MM.1S (cell line): ENCODE data around the gene DGCR6L.
"Not testable (repeated sequence)": the region's sequence is repeated elsewhere in the genome, so short reads cannot be mapped to it uniquely, and the experiment has no call there.

Experiments
- DNase-seq: peaks from one replicate; pipeline ENCODE4 v3.0.0-alpha.2; 2015
- H2AFZ ChIP-seq: fragments of 300-600 bp; sonication (generic); 2 replicates; pipeline ENCODE4 v1.6.0; 2016; ENCODE audit warnings: antibody characterized with exemption, low read length
- H3F3A ChIP-seq: fragments of 300-600 bp; sonication (generic); 2 replicates; pipeline ENCODE4 v1.6.1; 2016; ENCODE audit warnings: mild to moderate bottlenecking, antibody characterized with exemption, low read length, moderate library complexity, mixed read lengths; ENCODE audit not compliant: insufficient read depth
- H3K27ac ChIP-seq: fragments of 300-600 bp; sonication (generic); 2 replicates; pipeline ENCODE4 v1.5.1; 2016; ENCODE audit warnings: mild to moderate bottlenecking, low read length
- H3K27me3 ChIP-seq: fragments of 300-600 bp; sonication (generic); replicated peaks from 2 replicates; pipeline ENCODE4 v1.6.0; 2016; ENCODE audit warnings: low read length; ENCODE audit not compliant: insufficient read depth
- H3K36me3 ChIP-seq: fragments of 300-600 bp; sonication (generic); replicated peaks from 2 replicates; pipeline ENCODE4 v1.6.1; 2016; ENCODE audit warnings: mild to moderate bottlenecking, low read length, mixed read lengths; ENCODE audit not compliant: insufficient read depth
- H3K4me1 ChIP-seq: fragments of 300-600 bp; sonication (generic); 2 replicates; pipeline ENCODE4 v1.6.1; 2016; ENCODE audit warnings: low read length, mixed read lengths
- H3K4me2 ChIP-seq: fragments of 300-600 bp; sonication (generic); 2 replicates; pipeline ENCODE4 v1.6.0; 2016; ENCODE audit warnings: low read depth, low read length
- H3K4me3 ChIP-seq: fragments of 300-600 bp; sonication (generic); 2 replicates; pipeline ENCODE4 v1.5.1; 2016; ENCODE audit warnings: low read length, mixed read lengths
- H3K79me2 ChIP-seq: fragments of 300-600 bp; sonication (generic); 2 replicates; pipeline ENCODE4 v1.6.1; 2016; ENCODE audit warnings: mixed run types, low read length, mixed read lengths
- H3K9ac ChIP-seq: fragments of 300-600 bp; sonication (generic); 2 replicates; pipeline ENCODE4 v1.6.1; 2016; ENCODE audit warnings: low read length, mixed read lengths
- H3K9me2 ChIP-seq: fragments of 300-600 bp; sonication (generic); replicated peaks from 2 replicates; pipeline ENCODE4 v1.6.1; 2016; ENCODE audit warnings: mild to moderate bottlenecking, low read length, mixed read lengths; ENCODE audit not compliant: insufficient read depth
- H3K9me3 ChIP-seq: fragments of 300-600 bp; sonication (generic); replicated peaks from 2 replicates; pipeline ENCODE4 v1.6.1; 2016; ENCODE audit warnings: mild to moderate bottlenecking, low read length, mixed read lengths; ENCODE audit not compliant: insufficient read depth
- H4K20me1 ChIP-seq: fragments of 300-600 bp; sonication (generic); 2 replicates; pipeline ENCODE4 v1.6.1; 2016; ENCODE audit warnings: mild to moderate bottlenecking, low read length, moderate library complexity, mixed read lengths; ENCODE audit not compliant: insufficient read depth
- EZH2 ChIP-seq: fragments of 300-600 bp; sonication (generic); optimal IDR thresholded peaks from 2 replicates; pipeline ENCODE3; 2017; ENCODE audit warnings: low read depth, mild to moderate bottlenecking, antibody characterized with exemption, low read length, mixed read lengths
- EZH2phosphoT487 ChIP-seq: fragments of 300-600 bp; sonication (generic); IDR thresholded peaks from 2 replicates; pipeline ENCODE4 v1.6.1; 2018; ENCODE audit warnings: antibody characterized with exemption, low read length
- TF ChIP-seq, protein P1 (sequence below): fragments of 300-600 bp; sonication (generic); IDR thresholded peaks from 2 replicates; pipeline ENCODE4 v1.5.1; 2016; ENCODE audit warnings: antibody characterized with exemption, low read length, mixed read lengths

The DGCR6L gene

DNA sequence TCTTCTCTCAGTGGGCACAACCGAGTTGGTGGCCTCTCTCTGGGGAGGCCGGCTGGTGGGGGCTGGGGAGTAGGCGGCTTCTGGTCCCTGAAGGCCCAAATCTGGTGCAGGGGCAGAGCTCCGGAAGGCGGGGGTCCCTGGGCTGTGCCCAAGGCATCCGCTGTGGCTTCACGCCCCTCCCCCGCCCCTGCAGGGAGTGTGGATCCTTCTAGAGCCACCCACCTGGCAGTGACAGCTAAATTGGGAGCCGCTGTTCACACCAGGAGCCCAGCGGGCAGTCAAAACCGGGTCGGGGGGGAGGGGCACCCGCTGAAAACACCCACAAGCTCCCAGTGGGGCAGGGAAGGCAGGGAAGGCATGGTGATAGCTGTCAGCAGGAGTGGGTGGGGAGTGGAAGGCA, 47.2 kb downstream of the DGCR6L start:
- H2AFZ ChIP-seq, result no peak overlapping the region

DNA sequence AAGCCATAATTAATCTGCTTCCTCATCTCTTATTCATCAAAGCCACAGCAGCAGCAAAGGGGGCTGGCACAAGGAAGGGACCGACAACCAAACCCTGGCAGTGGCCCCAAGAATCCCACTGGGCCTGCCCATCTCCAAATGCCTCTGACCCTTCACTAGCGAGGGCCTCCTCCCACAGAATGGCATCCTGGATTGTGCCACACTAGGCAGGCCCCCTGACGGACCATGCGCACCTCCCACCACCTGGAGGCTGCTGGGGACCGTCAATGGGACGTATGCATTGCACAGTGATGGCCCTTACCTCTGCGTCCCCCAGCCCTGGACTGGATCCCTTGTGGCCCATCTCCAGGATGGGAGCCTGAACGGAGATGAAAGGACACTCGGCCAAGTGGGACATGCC, 47.7 kb downstream of the DGCR6L start:
- Histone ChIP-seq H3K9me3 (no peaks in the 10 kb centered on the region), H3F3A (no peaks in the 10 kb centered on the region), H3K4me3 (no peak overlapping the region), H3K79me2 (no peaks in the 10 kb centered on the region), H3K9ac (no peak overlapping the region), H2AFZ (no peak overlapping the region), H3K27me3 (peaks cover 36% of the 10 kb centered on the region), H3K4me1 (no peaks in the 10 kb centered on the region), H3K27ac (no peak overlapping the region), H3K9me2 (no peaks in the 10 kb centered on the region), H4K20me1 (no peaks in the 10 kb centered on the region), H3K4me2 (no peak overlapping the region), H3K36me3 (no peaks in the 10 kb centered on the region)
- DNase-seq, result no peak
- no peak for TF ChIP-seq EZH2phosphoT487
- TF ChIP-seq EZH2, result no peak
- TF ChIP-seq, protein P1, sequence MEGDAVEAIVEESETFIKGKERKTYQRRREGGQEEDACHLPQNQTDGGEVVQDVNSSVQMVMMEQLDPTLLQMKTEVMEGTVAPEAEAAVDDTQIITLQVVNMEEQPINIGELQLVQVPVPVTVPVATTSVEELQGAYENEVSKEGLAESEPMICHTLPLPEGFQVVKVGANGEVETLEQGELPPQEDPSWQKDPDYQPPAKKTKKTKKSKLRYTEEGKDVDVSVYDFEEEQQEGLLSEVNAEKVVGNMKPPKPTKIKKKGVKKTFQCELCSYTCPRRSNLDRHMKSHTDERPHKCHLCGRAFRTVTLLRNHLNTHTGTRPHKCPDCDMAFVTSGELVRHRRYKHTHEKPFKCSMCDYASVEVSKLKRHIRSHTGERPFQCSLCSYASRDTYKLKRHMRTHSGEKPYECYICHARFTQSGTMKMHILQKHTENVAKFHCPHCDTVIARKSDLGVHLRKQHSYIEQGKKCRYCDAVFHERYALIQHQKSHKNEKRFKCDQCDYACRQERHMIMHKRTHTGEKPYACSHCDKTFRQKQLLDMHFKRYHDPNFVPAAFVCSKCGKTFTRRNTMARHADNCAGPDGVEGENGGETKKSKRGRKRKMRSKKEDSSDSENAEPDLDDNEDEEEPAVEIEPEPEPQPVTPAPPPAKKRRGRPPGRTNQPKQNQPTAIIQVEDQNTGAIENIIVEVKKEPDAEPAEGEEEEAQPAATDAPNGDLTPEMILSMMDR, result no peak

More for the DNA sequence above, 47.2 kb downstream of the DGCR6L start:
- H3K9me2 ChIP-seq, result no peaks in the 10 kb centered on the region
- TF ChIP-seq EZH2 (no peak), EZH2phosphoT487 (no peak)
- TF ChIP-seq, protein P1, result no peak
- no peak overlapping the region for H3K27ac ChIP-seq
- H4K20me1 ChIP-seq, result no peaks in the 10 kb centered on the region
- H3K4me1 ChIP-seq, result no peaks in the 10 kb centered on the region
- H3K4me3 ChIP-seq, result no peak overlapping the region
- DNase-seq, result no peak
- H3F3A ChIP-seq, result no peaks in the 10 kb centered on the region
- no peaks in the 10 kb centered on the region for H3K9me3 ChIP-seq
- H3K36me3 ChIP-seq, result no peaks in the 10 kb centered on the region
- H3K27me3 ChIP-seq, result peaks cover 32% of the 10 kb centered on the region
- H3K79me2 ChIP-seq, result no peaks in the 10 kb centered on the region
- H3K4me2 ChIP-seq, result no peak overlapping the region
- H3K9ac ChIP-seq, result no peak overlapping the region

DNA sequence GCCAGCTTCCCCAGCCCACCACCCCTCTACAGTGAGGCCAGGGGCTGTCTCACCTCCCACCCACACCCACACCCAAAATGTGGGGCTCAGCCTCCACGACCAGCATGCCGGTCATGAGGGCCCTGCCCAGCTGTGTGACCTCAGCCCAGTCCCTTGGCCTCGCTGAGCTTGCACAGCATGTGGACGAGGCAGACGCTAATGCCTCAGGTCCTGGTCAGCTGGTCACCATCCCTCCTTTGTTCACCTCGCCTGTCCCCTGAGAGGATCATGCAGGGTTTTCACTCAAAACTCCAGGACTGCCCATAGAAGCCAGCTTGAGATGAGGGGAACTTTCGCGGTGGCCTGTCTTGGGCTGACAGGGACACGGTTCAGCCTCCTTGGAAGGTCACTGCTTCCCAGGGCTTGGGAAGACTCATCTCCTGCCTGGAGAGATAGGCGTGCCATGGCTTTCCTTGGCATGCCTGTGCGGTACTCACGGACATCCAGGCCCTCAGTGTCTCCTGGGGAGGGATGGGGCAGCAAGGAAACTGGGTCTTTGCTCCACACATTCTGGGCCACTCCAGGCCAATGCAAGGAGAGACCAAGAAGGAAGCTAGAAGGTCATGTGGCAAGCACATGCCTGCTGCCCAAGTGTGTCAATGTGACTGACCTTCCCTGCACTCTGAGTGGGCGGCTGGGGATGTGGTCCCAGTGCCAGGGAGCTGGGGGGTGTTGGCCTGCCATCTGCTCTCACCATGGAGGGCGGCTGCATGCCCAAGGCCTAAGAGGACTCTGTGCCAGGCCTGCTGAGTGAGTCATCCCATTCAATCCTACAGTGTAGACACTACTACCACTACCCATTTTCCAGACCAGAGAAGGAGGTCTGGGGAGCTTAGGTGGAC, 48.5 kb downstream of the DGCR6L start:
- DNase-seq, result no peak
- no peaks in the 10 kb centered on the region for H3K36me3 ChIP-seq
- no peak overlapping the region for H3K27ac ChIP-seq
- no peaks in the 10 kb centered on the region for H3K4me1 ChIP-seq
- no peak overlapping the region for H3K4me2 ChIP-seq
- no peaks in the 10 kb centered on the region for H4K20me1 ChIP-seq
- peaks cover 35% of the 10 kb centered on the region for H3K27me3 ChIP-seq
- no peaks in the 10 kb centered on the region for H3K9me2 ChIP-seq
- TF ChIP-seq EZH2, result no peak
- no peak for TF ChIP-seq EZH2phosphoT487
- TF ChIP-seq, protein P1, result no peak
- H3K79me2 ChIP-seq, result no peaks in the 10 kb centered on the region
- H2AFZ ChIP-seq, result no peak overlapping the region
- H3K9me3 ChIP-seq, result no peaks in the 10 kb centered on the region
- H3K4me3 ChIP-seq, result no peak overlapping the region
- H3F3A ChIP-seq, result no peaks in the 10 kb centered on the region
- H3K9ac ChIP-seq, result no peak overlapping the region

DNA sequence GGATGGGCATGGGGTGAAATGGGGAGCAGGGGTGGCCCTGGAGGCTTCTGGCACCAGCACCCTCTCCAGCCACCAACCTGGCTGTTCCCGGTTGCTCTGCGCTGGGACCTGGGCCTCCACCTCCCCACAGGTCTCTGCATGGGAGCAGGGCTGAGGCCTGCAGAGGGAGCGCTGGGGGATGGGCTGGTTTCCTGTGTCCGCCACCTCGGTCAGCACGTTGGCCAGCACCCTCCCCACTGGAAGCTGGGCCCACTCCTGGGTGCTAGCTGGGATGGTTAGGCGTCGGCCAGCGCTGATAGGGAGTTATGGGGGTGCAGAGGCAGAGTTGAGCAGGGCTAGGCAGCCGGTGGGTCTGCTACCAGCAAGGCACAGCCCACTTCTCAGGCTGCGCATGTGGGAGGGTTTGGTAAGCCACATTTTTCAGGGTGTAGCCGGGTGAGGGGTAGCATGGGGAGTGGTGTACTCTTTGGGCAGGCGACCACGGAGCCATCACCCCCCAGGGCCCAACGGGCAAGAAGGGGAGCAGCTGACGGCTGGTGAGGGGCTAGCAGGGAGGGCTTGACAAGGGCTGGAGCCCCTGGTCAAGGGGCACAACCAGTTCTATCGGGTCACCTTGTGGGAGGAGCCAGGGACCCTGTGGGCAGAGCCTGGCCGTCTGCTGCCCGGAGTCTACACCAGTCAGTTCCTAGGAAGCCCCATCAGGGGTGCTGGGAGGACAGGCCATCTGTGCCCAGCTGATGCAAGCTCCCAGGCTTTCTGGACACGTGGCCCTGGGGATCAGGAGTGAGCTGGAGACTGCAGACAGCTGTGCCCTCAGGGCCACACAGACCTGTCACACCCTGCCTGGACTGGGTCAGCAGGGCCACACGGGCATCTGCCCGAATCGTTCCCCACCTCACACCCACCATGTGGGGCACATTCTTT, 49.4 kb downstream of the DGCR6L start:
- H3F3A ChIP-seq, H3K4me3 ChIP-seq, H3K9ac ChIP-seq, H3K27ac ChIP-seq, H3K36me3 ChIP-seq, DNase-seq, H3K4me1 ChIP-seq, H3K9me2 ChIP-seq, H2AFZ ChIP-seq, H3K79me2 ChIP-seq, H4K20me1 ChIP-seq, H3K4me2 ChIP-seq, H3K9me3 ChIP-seq: not testable (repeated sequence)
- H3K27me3 ChIP-seq, result peaks cover 32% of the 10 kb centered on the region

DNA sequence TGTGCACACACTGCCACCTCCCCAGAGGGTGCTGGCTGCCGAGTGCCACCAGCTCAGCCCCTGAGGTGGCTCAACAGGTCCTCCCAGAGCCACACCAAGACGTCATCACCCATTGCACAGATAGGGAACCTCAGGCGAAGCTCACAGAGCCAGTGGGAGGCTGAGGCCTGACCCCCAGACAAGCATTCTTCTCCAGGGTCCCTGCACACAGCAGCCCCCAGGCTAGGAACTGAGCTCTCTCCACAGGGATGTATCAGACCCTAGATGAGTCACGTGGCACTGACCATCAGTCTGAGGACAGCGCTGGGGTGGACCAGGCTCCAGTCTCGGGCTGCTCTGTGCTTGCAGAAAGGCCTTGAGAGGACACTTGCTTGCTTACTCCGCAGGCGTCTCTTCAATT, 50.2 kb downstream of the DGCR6L start:
- H3K9me3 ChIP-seq, H3K36me3 ChIP-seq, H3K4me3 ChIP-seq, H3K79me2 ChIP-seq, H2AFZ ChIP-seq, DNase-seq, H3K9me2 ChIP-seq, H3K9ac ChIP-seq, H3K4me2 ChIP-seq, H3K4me1 ChIP-seq, H3K27ac ChIP-seq, H3F3A ChIP-seq, H4K20me1 ChIP-seq: not testable (repeated sequence)
- H3K27me3 ChIP-seq, result peaks cover 32% of the 10 kb centered on the region
